Spleen (tissue), 11 donors: Measurements from ENCODE around the gene MPO. TPM values are rescaled to one million over a fixed set of nuclear protein-coding genes. Genes with fewer than 3 reads are reported as not detected.

ENCODE experiments used
- DNase-seq: peaks from one replicate; pipeline ENCODE4 v3.0.0-alpha.2; 2020
- H3K27ac ChIP-seq, 8 donors: fragments of 200-600 bp; sonication (generic) in 7 of 8; 1 replicate in 4 of 8; 2 replicates in 4 of 8; pipeline versions ENCODE4 v1.5.0 to v1.8.0; 2016 to 2021; ENCODE audit warnings: inconsistent platforms in 4 of 8, mild to moderate bottlenecking in 4 of 8, moderate library complexity in 1 of 8
- H3K27me3 ChIP-seq, 7 donors: fragments of 200-600 bp; sonication (generic) in 6 of 7; replicated peaks in 1 of 7; 1 replicate in 4 of 7; 2 replicates in 3 of 7; pipeline versions ENCODE4 v1.5.0 to v1.8.0; 2016 to 2021; ENCODE audit warnings: inconsistent platforms in 3 of 7, mild to moderate bottlenecking in 1 of 7
- H3K36me3 ChIP-seq, 6 donors: fragments of 200-600 bp; sonication (generic) in 5 of 6; 1 replicate in 4 of 6; 2 replicates in 2 of 6; pipeline versions ENCODE4 v1.5.0 to v1.8.0; 2016 to 2021; ENCODE audit warnings: inconsistent platforms in 2 of 6
- H3K4me1 ChIP-seq, 6 donors: fragments of 200-600 bp; sonication (generic) in 5 of 6; 1 replicate in 3 of 6; 2 replicates in 3 of 6; pipeline versions ENCODE4 v1.5.0 to v1.8.0; 2016 to 2021; ENCODE audit warnings: inconsistent platforms in 3 of 6
- H3K4me3 ChIP-seq, 8 donors: fragments of 200-600 bp; sonication (generic) in 7 of 8; 1 replicate in 4 of 8; 2 replicates in 4 of 8; pipeline versions ENCODE4 v1.5.0 to v1.8.0; 2016 to 2021; ENCODE audit warnings: inconsistent platforms in 4 of 8, mild to moderate bottlenecking in 4 of 8, moderate library complexity in 2 of 8
- H3K9me3 ChIP-seq, 8 donors: fragments of 200-600 bp; sonication (generic) in 7 of 8; 1 replicate in 4 of 8; 2 replicates in 4 of 8; pipeline versions ENCODE4 v1.5.0 to v1.8.0; 2016 to 2021; ENCODE audit warnings: inconsistent platforms in 4 of 8
- CTCF ChIP-seq, 11 experiments: fragments of 200-600 bp in 7 of 11; fragments of 450-650 bp in 4 of 11; sonication (generic) in 4 of 11; IDR thresholded peaks in 8 of 11; conservative IDR thresholded peaks in 3 of 11; 1 replicate in 7 of 11; 2 replicates in 4 of 11; pipeline versions ENCODE4 v1.4.0 to v1.8.0; 2016 to 2021; ENCODE audit warnings: antibody characterized with exemption in 11 of 11, inconsistent platforms in 4 of 11, mild to moderate bottlenecking in 1 of 11
- POLR2A ChIP-seq, 3 donors: fragments of 450-650 bp; IDR thresholded peaks; one replicate each; pipeline ENCODE4 v1.5.1; 2017; ENCODE audit warnings: antibody characterized with exemption in 3 of 3, mild to moderate bottlenecking in 1 of 3
- POLR2AphosphoS5 ChIP-seq, 3 donors: sonication (generic); formaldehyde crosslinking; IDR thresholded peaks; one replicate each; pipeline ENCODE4 v1.5.1; 2017; ENCODE audit warnings: antibody characterized with exemption in 3 of 3
- WGBS, 5 donors: extraction: QIAGEN DNeasy Blood & Tissue Kit in 3 of 5; methylation state at CpG; one replicate each; pipeline versions ENCODE4 v1.1.5 to v1.1.7; 2013 to 2018; 5-methylcytosine and 5-hydroxymethylcytosine counted together
- intact Hi-C: fragments of 100-400 bp; cut with DNase I; formaldehyde crosslinking; loops from one replicate; pipeline ENCODE4 v1.15.0; 2023; ENCODE audit warnings: low total_unique reads
- polyA plus RNA-seq, 3 donors: library from polyadenylated mRNA; stranded (reverse); fragments of 200-250 nt; gene quantifications; one replicate each; pipeline ENCODE4 v1.2.1, GENCODE V29; 2013
- total RNA-seq, 7 donors: library from RNA; depleted of rRNA in 3 of 7; stranded (reverse); fragments of >200 nt in 3 of 7; fragmentation: NEBNext Ultra II Directional in 4 of 7; extraction: Animal tissue kit (Norgen Biotek cat#: 25700) in 4 of 7; gene quantifications; one replicate each; pipeline versions ENCODE4 v1.1.0 to v1.2.1, GENCODE V29; 2016 to 2021
- donor health status: healthy with polysubstance abuse.
- donor health status: DM: no; HTN: no; CAD: no; lungs with moderate emphysema.
- donor health status: DM: no; HTN: no; CAD: no.
- donor health status: Bipolar disorder and iron deficiency.
- donor health status: healthy.
- donor health status: DM: no; HTN: no; CAD: no.
- donor health status: DM: yes; HTN: yes; CAD: no.

Gene MPO
- total and polyA plus RNA-seq, 10 donors = 0.52 to 75.7 (median 12.0) TPM

DNA sequence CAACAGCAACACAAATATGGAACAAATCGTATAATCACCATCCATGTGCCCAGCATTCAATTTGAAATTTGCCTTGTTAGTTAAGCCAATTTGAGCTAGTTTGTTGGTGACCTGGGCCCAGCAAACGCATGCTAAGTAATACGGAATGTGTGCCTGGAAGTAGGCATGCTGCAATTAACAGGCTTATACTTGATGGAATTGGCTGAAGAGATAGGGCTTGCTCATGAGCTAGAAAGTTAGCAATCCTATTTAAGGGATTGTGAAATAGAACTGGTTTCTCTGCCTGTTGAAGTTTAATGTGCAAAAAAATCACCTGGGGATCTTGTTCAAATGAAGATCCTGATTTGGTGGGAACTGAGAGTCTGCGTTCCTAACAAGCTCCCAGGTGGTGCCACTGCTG, 50.9 kb downstream of the MPO start:
- Histone ChIP-seq H3K27ac (no peak overlapping the region), H3K36me3 (no peaks in the 10 kb centered on the region), H3K4me3 (no peak overlapping the region), H3K27me3 (peaks cover 0 to 8% (median 0%) of the 10 kb centered on the region in 7 donors), H3K9me3 (no peaks in the 10 kb centered on the region), H3K4me1 (peaks cover 0 to 33% (median 19%) of the 10 kb centered on the region in 6 donors)
- TF ChIP-seq CTCF (IDR thresholded peaks at IDR 0.05 in 8 of 11, conservative IDR thresholded peaks at IDR 0.05 in 3 of 11) = no peak
- no peak for TF ChIP-seq POLR2AphosphoS5 (IDR thresholded peaks at IDR 0.05)
- TF ChIP-seq POLR2A (IDR thresholded peaks at IDR 0.05) = no peak
- no peak for DNase-seq
- WGBS, 5 donors = 91 to 96% (median 94%) methylated on average over 4 of the region's 4 CpGs
- intact Hi-C loops = no loop called here

- intact Hi-C loops = no loop called here
- H3K4me1 ChIP-seq = peaks cover 0 to 33% (median 19%) of the 10 kb centered on the region in 6 donors
- H3K27me3 ChIP-seq = peaks cover 0 to 8% (median 0%) of the 10 kb centered on the region in 7 donors
- no peak for DNase-seq
- H3K9me3 ChIP-seq = no peaks in the 10 kb centered on the region
- WGBS, 5 donors = 79 to 94% (median 89%) methylated on average over 1 of the region's 1 CpG
- no peak overlapping the region for H3K27ac ChIP-seq
- no peaks in the 10 kb centered on the region for H3K36me3 ChIP-seq
- H3K4me3 ChIP-seq = no peak overlapping the region
- TF ChIP-seq POLR2AphosphoS5 (IDR thresholded peaks at IDR 0.05) = no peak
Observed at GRCh38 chr17:58229384-58229783, 51.4 kb downstream of the MPO start.

DNA sequence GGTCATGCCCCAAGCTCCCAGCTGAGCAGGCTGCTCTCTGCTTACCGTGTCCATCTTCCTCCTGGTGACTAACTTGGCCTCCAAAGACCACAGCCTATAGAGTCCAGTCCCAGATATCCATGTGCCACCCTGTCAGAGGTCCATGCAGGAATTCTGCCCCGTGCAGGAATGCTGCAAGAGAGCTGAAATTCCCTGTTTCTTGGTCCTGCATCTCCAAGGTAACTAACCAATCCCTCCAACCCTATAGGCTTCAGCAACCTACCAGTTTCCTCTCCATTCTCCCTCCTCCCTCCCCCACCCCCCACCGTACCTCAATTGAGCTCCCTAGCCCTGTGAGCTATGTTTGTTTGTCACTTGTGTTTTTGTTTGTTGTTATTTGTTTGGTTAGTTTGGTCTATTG, 52.1 kb downstream of the MPO start:
- intact Hi-C loops = no loop called here
- Histone ChIP-seq H3K27me3 (peaks cover 0 to 8% (median 0%) of the 10 kb centered on the region in 7 donors), H3K4me1 (peaks cover 0 to 27% (median 17%) of the 10 kb centered on the region in 6 donors), H3K9me3 (no peaks in the 10 kb centered on the region), H3K4me3 (no peak overlapping the region), H3K36me3 (no peaks in the 10 kb centered on the region), H3K27ac (no peak overlapping the region)
- TF ChIP-seq POLR2A (IDR thresholded peaks at IDR 0.05) = no peak
- TF ChIP-seq POLR2AphosphoS5 (IDR thresholded peaks at IDR 0.05) = no peak
- TF ChIP-seq CTCF (IDR thresholded peaks at IDR 0.05 in 8 of 11, conservative IDR thresholded peaks at IDR 0.05 in 3 of 11) = no peak
- WGBS, 5 donors = 43 to 64% (median 57%) methylated on average over 3 of the region's 3 CpGs
- no peak for DNase-seq

DNA sequence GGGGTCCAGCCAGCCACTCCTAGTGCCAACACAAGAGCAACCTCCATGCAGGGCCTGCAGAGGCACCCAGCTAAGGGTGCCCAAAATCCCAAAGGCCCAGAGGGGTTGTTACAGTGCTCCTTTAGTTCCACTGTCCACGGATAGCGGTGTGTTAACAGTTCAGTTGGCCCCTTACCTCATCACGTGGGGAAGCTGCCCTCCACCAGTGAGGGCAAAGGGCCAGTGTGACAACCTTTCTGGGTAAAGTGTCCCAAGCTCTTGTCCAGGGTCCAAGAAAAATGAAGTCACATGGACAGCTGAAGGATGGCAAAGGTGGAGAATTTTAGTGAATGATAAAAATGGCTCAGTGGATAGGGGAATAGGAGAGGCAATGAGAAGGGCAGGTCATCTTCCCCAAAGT, 53.0 kb downstream of the MPO start:
- intact Hi-C loops = no loop called here
- Histone ChIP-seq H3K4me1 (peaks cover 0 to 18% (median 8%) of the 10 kb centered on the region in 6 donors), H3K27ac (no peak overlapping the region), H3K9me3 (no peaks in the 10 kb centered on the region), H3K36me3 (no peaks in the 10 kb centered on the region), H3K27me3 (peaks cover 0 to 8% (median 0%) of the 10 kb centered on the region in 7 donors), H3K4me3 (no peak overlapping the region)
- 85 to 94% (median 87%) methylated on average over 3 of the region's 3 CpGs for WGBS, 5 donors
- TF ChIP-seq POLR2AphosphoS5 (IDR thresholded peaks at IDR 0.05) = no peak
- DNase-seq = no peak

GRCh38 chr17:58224315-58224714, 56.4 kb downstream of the MPO start:
- H3K27me3 ChIP-seq = peaks cover 0 to 8% (median 0%) of the 10 kb centered on the region in 7 donors

More at GRCh38 chr17:58224315-58224714, 56.4 kb downstream of the MPO start:
- WGBS, 5 donors = 36 to 56% (median 52%) methylated on average over 1 of the region's 1 CpG
- DNase-seq = no peak
- TF ChIP-seq CTCF (IDR thresholded peaks at IDR 0.05 in 8 of 11, conservative IDR thresholded peaks at IDR 0.05 in 3 of 11) = no peak
- TF ChIP-seq POLR2AphosphoS5 (IDR thresholded peaks at IDR 0.05) = no peak
- no peak for TF ChIP-seq POLR2A (IDR thresholded peaks at IDR 0.05)
- Histone ChIP-seq H3K36me3 (no peaks in the 10 kb centered on the region), H3K4me1 (peaks cover 6 to 9% (median 8%) of the 10 kb centered on the region in 6 donors), H3K27ac (no peak overlapping the region), H3K4me3 (no peak overlapping the region), H3K9me3 (no peaks in the 10 kb centered on the region)
- intact Hi-C loops = no loop called here

Other genes starting within 250 kb of the MPO start
- 10 to 100 TPM; 19.4 to 29.7 (median 23.1) TPM for gene DYNLL2, start 197.5 kb downstream of the MPO start, total RNA-seq
- 10 to 100 TPM in 2 of 3 donors, 1 to 10 TPM in 1; 9.9 to 26.3 (median 11.1) TPM for gene DYNLL2, start 197.5 kb downstream of the MPO start, polyA plus RNA-seq
- under 1 TPM in 6 of 7 donors, not detected in 1; 0.09 to 0.46 (median 0.27) TPM for gene OR4D1, start 132.6 kb downstream of the MPO start, total RNA-seq
- gene OR4D1, start 132.6 kb downstream of the MPO start, polyA plus RNA-seq = under 1 TPM; 0.13 to 0.23 (median 0.19) TPM
- gene OR4D2, start 114.0 kb downstream of the MPO start, total RNA-seq = not detected
- gene OR4D2, start 114.0 kb downstream of the MPO start, polyA plus RNA-seq = not detected
- gene EPX, start 88.2 kb downstream of the MPO start, total RNA-seq = 1 to 10 TPM in 5 of 7 donors, under 1 TPM in 1, not detected in 1; 0.86 to 3.9 (median 2.4) TPM
- under 1 TPM; 0.24 to 0.41 (median 0.26) TPM for gene EPX, start 88.2 kb downstream of the MPO start, polyA plus RNA-seq
- gene MKS1, start 61.7 kb downstream of the MPO start, total RNA-seq = 10 to 100 TPM; 11.5 to 17.1 (median 13.7) TPM
- 10 to 100 TPM in 1 of 3 donors, 1 to 10 TPM in 2; 8.1 to 10.4 (median 9.5) TPM for gene MKS1, start 61.7 kb downstream of the MPO start, polyA plus RNA-seq
- not detected for gene LPO, start 42.4 kb downstream of the MPO start, total RNA-seq
- gene LPO, start 42.4 kb downstream of the MPO start, polyA plus RNA-seq = under 1 TPM; 0.02 to 0.10 (median 0.06) TPM
- gene TSPOAP1, start 47.9 kb upstream of the MPO start, total RNA-seq = 10 to 100 TPM; 14.1 to 31.8 (median 18.5) TPM
- gene TSPOAP1, start 47.9 kb upstream of the MPO start, polyA plus RNA-seq = 10 to 100 TPM; 11.5 to 26.5 (median 24.3) TPM
- 10 to 100 TPM; 37.8 to 80.5 (median 64.0) TPM for gene SUPT4H1, start 71.3 kb upstream of the MPO start, total RNA-seq
- gene SUPT4H1, start 71.3 kb upstream of the MPO start, polyA plus RNA-seq = 100 to 1,000 TPM in 2 of 3 donors, 10 to 100 TPM in 1; 77.0 to 106 (median 104) TPM
- gene RNF43, start 136.6 kb upstream of the MPO start, total RNA-seq = 1 to 10 TPM in 4 of 7 donors, under 1 TPM in 3; 0.40 to 1.8 (median 1.0) TPM
- under 1 TPM; 0.38 to 0.63 (median 0.42) TPM for gene RNF43, start 136.6 kb upstream of the MPO start, polyA plus RNA-seq
- gene HSF5, start 207.5 kb upstream of the MPO start, total RNA-seq = 1 to 10 TPM; 1.1 to 1.7 (median 1.3) TPM
- under 1 TPM; 0.57 to 0.79 (median 0.61) TPM for gene HSF5, start 207.5 kb upstream of the MPO start, polyA plus RNA-seq
- gene MTMR4, start 233.7 kb upstream of the MPO start, total RNA-seq = 10 to 100 TPM; 42.0 to 61.9 (median 50.3) TPM
- gene MTMR4, start 233.7 kb upstream of the MPO start, polyA plus RNA-seq = 10 to 100 TPM; 12.7 to 17.3 (median 14.1) TPM